ENCODE data around the gene PPIF.

DNA sequence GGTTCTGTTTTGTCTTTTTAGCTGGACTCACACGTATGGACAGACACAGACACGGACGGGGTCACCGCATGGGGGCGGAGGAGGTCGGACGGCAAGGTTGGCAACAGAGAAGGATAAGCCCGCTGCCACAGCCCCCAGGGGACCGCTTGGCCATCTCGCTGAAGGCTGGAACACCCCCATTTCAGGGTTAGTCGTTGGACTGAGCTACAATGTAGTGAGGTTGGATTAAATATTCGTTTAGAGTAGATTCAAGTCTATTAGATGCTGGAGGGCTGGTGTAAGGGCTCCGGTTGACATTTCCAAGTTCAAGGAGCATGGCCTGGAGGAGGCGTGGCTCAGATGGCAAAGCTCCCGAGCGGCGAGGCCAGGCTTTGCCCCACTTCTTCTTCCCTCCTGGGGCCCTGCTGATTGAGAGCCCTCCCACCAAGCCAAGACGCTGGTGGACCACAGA, 35.2 kb downstream of the PPIF start:
- TF ChIP-seq POLR2A (IDR thresholded peaks at IDR 0.05), result no peak
- TF ChIP-seq, protein P1, sequence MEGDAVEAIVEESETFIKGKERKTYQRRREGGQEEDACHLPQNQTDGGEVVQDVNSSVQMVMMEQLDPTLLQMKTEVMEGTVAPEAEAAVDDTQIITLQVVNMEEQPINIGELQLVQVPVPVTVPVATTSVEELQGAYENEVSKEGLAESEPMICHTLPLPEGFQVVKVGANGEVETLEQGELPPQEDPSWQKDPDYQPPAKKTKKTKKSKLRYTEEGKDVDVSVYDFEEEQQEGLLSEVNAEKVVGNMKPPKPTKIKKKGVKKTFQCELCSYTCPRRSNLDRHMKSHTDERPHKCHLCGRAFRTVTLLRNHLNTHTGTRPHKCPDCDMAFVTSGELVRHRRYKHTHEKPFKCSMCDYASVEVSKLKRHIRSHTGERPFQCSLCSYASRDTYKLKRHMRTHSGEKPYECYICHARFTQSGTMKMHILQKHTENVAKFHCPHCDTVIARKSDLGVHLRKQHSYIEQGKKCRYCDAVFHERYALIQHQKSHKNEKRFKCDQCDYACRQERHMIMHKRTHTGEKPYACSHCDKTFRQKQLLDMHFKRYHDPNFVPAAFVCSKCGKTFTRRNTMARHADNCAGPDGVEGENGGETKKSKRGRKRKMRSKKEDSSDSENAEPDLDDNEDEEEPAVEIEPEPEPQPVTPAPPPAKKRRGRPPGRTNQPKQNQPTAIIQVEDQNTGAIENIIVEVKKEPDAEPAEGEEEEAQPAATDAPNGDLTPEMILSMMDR (IDR thresholded peaks at IDR 0.05 in 8 of 11, conservative IDR thresholded peaks at IDR 0.05 in 3 of 11), result no peak
- TF ChIP-seq POLR2AphosphoS5 (IDR thresholded peaks at IDR 0.05), result no peak
